ENCODE results near the gene SNRNP48. TPM values are rescaled to one million over a fixed set of nuclear protein-coding genes. Genes with fewer than 3 reads are reported as not detected.

The SNRNP48 gene
- total RNA-seq, 1 experiment from 2014 or later = 29.4 TPM

GRCh38 chr6:7578931-7579330 is 11.1 kb upstream of the SNRNP48 start:
- Histone ChIP-seq H3K27me3 (replicated peaks; ENCODE audit: insufficient read depth, low read depth, low read length, poor library complexity) (no peaks in the 10 kb centered on the region), H3K4me1 (ENCODE audit: insufficient read depth, low read length, poor library complexity, severe bottlenecking) (no peaks in the 10 kb centered on the region), H3K9me3 (ENCODE audit: low read depth, low read length, poor library complexity, severe bottlenecking) (no peaks in the 10 kb centered on the region), H3K4me3 (ENCODE audit: low read depth, low read length, poor library complexity, severe bottlenecking) (no peak overlapping the region), H3K36me3 (ENCODE audit: insufficient read depth, low read length, poor library complexity, severe bottlenecking) (no peaks in the 10 kb centered on the region), H3K27ac (ENCODE audit: low read depth, low read length, poor library complexity, severe bottlenecking) (no peak overlapping the region)
- ChIA-PET CTCF (interaction anchor here (0.6 kb wide), 1 partner anchor 98 kb away, joined by 9 read pairs; no protein-coding TSS in a partner anchor), POLR2A (ENCODE audit: low non-redundant PET) (no interaction called here)
- no peak for TF ChIP-seq EZH2 (IDR thresholded peaks at IDR 0.05; ENCODE audit: borderline replicate concordance, low read depth, low read length, poor library complexity, severe bottlenecking)
- TF ChIP-seq CTCF (conservative IDR thresholded peaks at IDR 0.05; ENCODE audit: low read depth, low read length) = no peak
- intact Hi-C loops (cut with micrococcal nuclease; ENCODE audit: unreplicated experiment) = no loop called here
- no TSS peak for BruUV-seq (replicated peaks)
- no peak for DNase-seq (ENCODE audit: low spot score)

GRCh38 chr6:7579851-7580250 is 10.1 kb upstream of the SNRNP48 start:
- no peaks in the 10 kb centered on the region for H3K27me3 ChIP-seq (replicated peaks; ENCODE audit: insufficient read depth, low read depth, low read length, poor library complexity)
- CTCF ChIA-PET = no interaction called here
- no TSS peak for BruUV-seq (replicated peaks)

GRCh38 chr6:7580537-7580926 is 9.5 kb upstream of the SNRNP48 start:
- no peak overlapping the region for H3K27ac ChIP-seq (ENCODE audit: low read depth, low read length, poor library complexity, severe bottlenecking)
- POLR2A ChIA-PET (ENCODE audit: low non-redundant PET) = interaction anchor here (0.6 kb wide), 1 partner anchor 35 kb away, joined by 3 read pairs; no protein-coding TSS in a partner anchor
- TF ChIP-seq CTCF (conservative IDR thresholded peaks at IDR 0.05; ENCODE audit: low read depth, low read length) (no peak), EZH2 (IDR thresholded peaks at IDR 0.05; ENCODE audit: borderline replicate concordance, low read depth, low read length, poor library complexity, severe bottlenecking) (no peak)
- BruUV-seq (replicated peaks) = no TSS peak
- no peaks in the 10 kb centered on the region for H3K9me3 ChIP-seq (ENCODE audit: low read depth, low read length, poor library complexity, severe bottlenecking)
- CTCF ChIA-PET = no interaction called here
- no peak for DNase-seq (ENCODE audit: low spot score)
- H3K36me3 ChIP-seq (ENCODE audit: insufficient read depth, low read length, poor library complexity, severe bottlenecking) = no peaks in the 10 kb centered on the region
- intact Hi-C loops (cut with micrococcal nuclease; ENCODE audit: unreplicated experiment) = no loop called here
- H3K27me3 ChIP-seq (replicated peaks; ENCODE audit: insufficient read depth, low read depth, low read length, poor library complexity) = no peaks in the 10 kb centered on the region
- no peaks in the 10 kb centered on the region for H3K4me1 ChIP-seq (ENCODE audit: insufficient read depth, low read length, poor library complexity, severe bottlenecking)
- H3K4me3 ChIP-seq (ENCODE audit: low read depth, low read length, poor library complexity, severe bottlenecking) = no peak overlapping the region

More at GRCh38 chr6:7579851-7580250, 10.1 kb upstream of the SNRNP48 start:
- TF ChIP-seq CTCF (conservative IDR thresholded peaks at IDR 0.05; ENCODE audit: low read depth, low read length) = no peak
- TF ChIP-seq EZH2 (IDR thresholded peaks at IDR 0.05; ENCODE audit: borderline replicate concordance, low read depth, low read length, poor library complexity, severe bottlenecking) = no peak
- H3K4me1 ChIP-seq (ENCODE audit: insufficient read depth, low read length, poor library complexity, severe bottlenecking) = no peaks in the 10 kb centered on the region
- no peaks in the 10 kb centered on the region for H3K9me3 ChIP-seq (ENCODE audit: low read depth, low read length, poor library complexity, severe bottlenecking)
- H3K36me3 ChIP-seq (ENCODE audit: insufficient read depth, low read length, poor library complexity, severe bottlenecking) = no peaks in the 10 kb centered on the region
- POLR2A ChIA-PET (ENCODE audit: low non-redundant PET) = no interaction called here
- no peak overlapping the region for H3K4me3 ChIP-seq (ENCODE audit: low read depth, low read length, poor library complexity, severe bottlenecking)
- no peak for DNase-seq (ENCODE audit: low spot score)
- no peak overlapping the region for H3K27ac ChIP-seq (ENCODE audit: low read depth, low read length, poor library complexity, severe bottlenecking)
- intact Hi-C loops (cut with micrococcal nuclease; ENCODE audit: unreplicated experiment) = no loop called here
